SU-DHL-6 (cell line): ENCODE data around the gene PPP2R5C.

Experiments
- H2AFZ ChIP-seq: fragments of 200-600 bp; sonication (generic); 2 replicates; pipeline ENCODE4 v1.6.1; 2014; ENCODE audit warnings: low read depth, mild to moderate bottlenecking, moderate library complexity, mixed read lengths, antibody characterized with exemption, low read length; ENCODE audit not compliant: severe bottlenecking
- H3F3A ChIP-seq: fragments of 200-600 bp; shearing (Covaris generic); 2 replicates; pipeline ENCODE4 v1.6.0; 2016; ENCODE audit warnings: antibody characterized with exemption, mild to moderate bottlenecking; ENCODE audit not compliant: insufficient read depth
- H3K27ac ChIP-seq: fragments of 200-600 bp; sonication (generic); 2 replicates; pipeline ENCODE4 v1.5.1; 2016; ENCODE audit warnings: low read depth, mild to moderate bottlenecking, low read length, moderate library complexity, mixed read lengths
- H3K27me3 ChIP-seq: fragments of 200-600 bp; sonication (generic), shearing (Covaris generic); 2 replicates; pipeline ENCODE4 v1.6.0; 2014; ENCODE audit warnings: mild to moderate bottlenecking, low read length
- H3K36me3 ChIP-seq: fragments of 200-600 bp; sonication (generic); 2 replicates; pipeline ENCODE4 v1.6.1; 2014; ENCODE audit warnings: mild to moderate bottlenecking, low read length, mixed read lengths
- H3K4me2 ChIP-seq: fragments of 300-600, 200-600 bp; shearing (Covaris generic), sonication (generic); 2 replicates; pipeline ENCODE4 v1.6.0; 2014; ENCODE audit warnings: low read length, low read depth, mild to moderate bottlenecking; ENCODE audit not compliant: poor library complexity, severe bottlenecking
- H3K4me3 ChIP-seq: fragments of 200-600 bp; sonication (generic); 2 replicates; pipeline ENCODE4 v1.5.1; 2014; ENCODE audit warnings: antibody characterized with exemption, low read length, mild to moderate bottlenecking, mixed read lengths; ENCODE audit not compliant: insufficient read depth, poor library complexity, severe bottlenecking
- H3K79me2 ChIP-seq: fragments of 200-600 bp; sonication (generic); 2 replicates; pipeline ENCODE4 v1.6.1; 2014; ENCODE audit warnings: mild to moderate bottlenecking, low read length, moderate library complexity; ENCODE audit not compliant: insufficient read depth
- H3K9ac ChIP-seq: fragments of 200-600 bp; sonication (generic); 2 replicates; pipeline ENCODE4 v1.7.0; 2014; ENCODE audit warnings: mild to moderate bottlenecking, low read length
- H3K9me2 ChIP-seq: fragments of 200-600 bp; sonication (generic); replicated peaks from 2 replicates; pipeline ENCODE4 v1.6.1; 2014; ENCODE audit warnings: low read length; ENCODE audit not compliant: insufficient read depth
- H3K9me3 ChIP-seq: fragments of 200-600 bp; sonication (generic); 2 replicates; pipeline ENCODE4 v1.6.1; 2014; ENCODE audit warnings: low read length, mixed read lengths; ENCODE audit not compliant: insufficient read depth
- H4K20me1 ChIP-seq: fragments of 200-600 bp; sonication (generic); 2 replicates; pipeline ENCODE4 v1.6.1; 2014; ENCODE audit warnings: low read depth, mild to moderate bottlenecking, antibody characterized with exemption, low read length, moderate library complexity, mixed read lengths
- EZH2phosphoT487 ChIP-seq: fragments of 200-600 bp; sonication (generic), shearing (Covaris generic); conservative IDR thresholded peaks from 2 replicates; pipeline ENCODE4 v1.6.1; 2018; ENCODE audit warnings: mild to moderate bottlenecking, antibody characterized with exemption, low read length, moderate library complexity, mixed read lengths
- TF ChIP-seq, protein P1 (sequence below): fragments of 200-600 bp; sonication (generic); IDR thresholded peaks from one replicate; pipeline ENCODE4 v1.5.1; 2017; ENCODE audit warnings: antibody characterized with exemption, mild to moderate bottlenecking, low read length, moderate library complexity; ENCODE audit not compliant: insufficient read depth, poor library complexity, severe bottlenecking

PPP2R5C gene

DNA sequence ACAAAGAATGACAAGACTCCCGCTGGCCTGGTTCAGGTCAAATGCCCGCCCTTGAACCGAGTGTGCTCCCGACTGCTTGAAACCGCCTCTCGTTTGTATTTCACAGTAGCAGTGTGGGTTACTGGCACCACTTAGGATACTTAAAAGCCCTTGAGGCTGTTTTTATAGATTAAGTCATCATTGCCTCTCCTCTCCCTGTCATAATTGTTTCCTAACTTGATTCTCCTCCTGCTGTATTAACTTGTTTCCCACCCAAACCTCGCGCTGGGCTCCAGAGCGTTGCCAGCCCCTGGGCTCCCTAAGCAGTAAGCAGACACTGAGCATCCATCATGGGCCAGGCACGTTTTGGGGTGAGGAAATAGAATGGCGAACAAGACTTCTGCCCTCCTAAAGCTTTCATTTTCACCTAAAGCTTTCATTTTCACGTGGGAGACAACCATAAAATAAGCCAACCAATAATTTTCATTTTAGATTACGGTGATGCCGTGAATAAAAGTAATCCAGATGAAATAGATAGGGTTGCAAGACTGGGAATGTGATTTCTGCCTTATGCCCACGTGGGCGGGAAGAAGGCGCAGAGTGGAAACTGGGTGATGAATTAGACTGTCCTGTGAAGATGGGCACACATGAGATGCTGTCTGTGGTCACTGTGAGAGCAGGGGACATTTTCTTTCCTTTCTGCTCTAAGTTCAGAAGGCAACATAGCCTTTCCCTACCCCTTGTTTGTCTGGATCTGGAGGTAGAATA lies 97.5 kb downstream of the PPP2R5C start:
- no peak overlapping the region for H3K4me3 ChIP-seq
- no peaks in the 10 kb centered on the region for H3K9me3 ChIP-seq
- peaks cover 12% of the 10 kb centered on the region; the same call in 1 of the 2 replicates for H3F3A ChIP-seq
- no peak overlapping the region for H3K9ac ChIP-seq
- H3K9me2 ChIP-seq = no peaks in the 10 kb centered on the region
- H3K4me2 ChIP-seq = no peak overlapping the region
- peaks cover 23% of the 10 kb centered on the region for H3K36me3 ChIP-seq
- H2AFZ ChIP-seq = no peak overlapping the region
- peaks cover 13% of the 10 kb centered on the region; the same call in 1 of the 2 replicates for H4K20me1 ChIP-seq
- TF ChIP-seq EZH2phosphoT487 = no peak
- TF ChIP-seq, protein P1, sequence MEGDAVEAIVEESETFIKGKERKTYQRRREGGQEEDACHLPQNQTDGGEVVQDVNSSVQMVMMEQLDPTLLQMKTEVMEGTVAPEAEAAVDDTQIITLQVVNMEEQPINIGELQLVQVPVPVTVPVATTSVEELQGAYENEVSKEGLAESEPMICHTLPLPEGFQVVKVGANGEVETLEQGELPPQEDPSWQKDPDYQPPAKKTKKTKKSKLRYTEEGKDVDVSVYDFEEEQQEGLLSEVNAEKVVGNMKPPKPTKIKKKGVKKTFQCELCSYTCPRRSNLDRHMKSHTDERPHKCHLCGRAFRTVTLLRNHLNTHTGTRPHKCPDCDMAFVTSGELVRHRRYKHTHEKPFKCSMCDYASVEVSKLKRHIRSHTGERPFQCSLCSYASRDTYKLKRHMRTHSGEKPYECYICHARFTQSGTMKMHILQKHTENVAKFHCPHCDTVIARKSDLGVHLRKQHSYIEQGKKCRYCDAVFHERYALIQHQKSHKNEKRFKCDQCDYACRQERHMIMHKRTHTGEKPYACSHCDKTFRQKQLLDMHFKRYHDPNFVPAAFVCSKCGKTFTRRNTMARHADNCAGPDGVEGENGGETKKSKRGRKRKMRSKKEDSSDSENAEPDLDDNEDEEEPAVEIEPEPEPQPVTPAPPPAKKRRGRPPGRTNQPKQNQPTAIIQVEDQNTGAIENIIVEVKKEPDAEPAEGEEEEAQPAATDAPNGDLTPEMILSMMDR = no peak
- peaks cover 94% of the 10 kb centered on the region for H3K79me2 ChIP-seq
- no peaks in the 10 kb centered on the region for H3K27me3 ChIP-seq
- no peak overlapping the region for H3K27ac ChIP-seq

DNA sequence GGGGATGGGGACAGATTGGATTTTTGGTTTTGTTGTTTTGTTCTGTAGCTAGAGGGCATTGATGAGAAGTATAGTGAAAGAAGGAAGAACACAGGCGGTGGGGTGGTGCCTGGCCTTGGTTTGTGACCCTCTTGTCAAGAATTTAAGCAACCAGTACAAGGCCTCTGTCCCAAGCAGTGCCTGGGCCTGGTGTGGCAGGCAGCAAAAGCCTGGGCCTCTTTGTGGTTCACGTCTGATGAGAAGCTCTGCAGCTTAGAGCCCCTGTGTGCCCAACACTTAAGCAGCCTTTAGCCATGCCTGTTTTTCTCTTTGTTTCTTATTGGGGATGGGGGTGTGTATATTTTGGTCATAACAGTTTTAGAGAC lies 98.0 kb downstream of the PPP2R5C start:
- TF ChIP-seq EZH2phosphoT487 = no peak
- TF ChIP-seq, protein P1 = no peak
- Histone ChIP-seq H3K4me2 (no peak overlapping the region), H4K20me1 (peaks cover 13% of the 10 kb centered on the region; the same call in 1 of the 2 replicates), H3K9me2 (no peaks in the 10 kb centered on the region), H3K27ac (no peak overlapping the region), H3F3A (peaks cover 12% of the 10 kb centered on the region; the same call in 1 of the 2 replicates), H3K9me3 (no peaks in the 10 kb centered on the region), H3K9ac (no peak overlapping the region), H2AFZ (no peak overlapping the region), H3K27me3 (no peaks in the 10 kb centered on the region), H3K36me3 (peaks cover 26% of the 10 kb centered on the region), H3K79me2 (peaks cover 94% of the 10 kb centered on the region), H3K4me3 (no peak overlapping the region)

DNA sequence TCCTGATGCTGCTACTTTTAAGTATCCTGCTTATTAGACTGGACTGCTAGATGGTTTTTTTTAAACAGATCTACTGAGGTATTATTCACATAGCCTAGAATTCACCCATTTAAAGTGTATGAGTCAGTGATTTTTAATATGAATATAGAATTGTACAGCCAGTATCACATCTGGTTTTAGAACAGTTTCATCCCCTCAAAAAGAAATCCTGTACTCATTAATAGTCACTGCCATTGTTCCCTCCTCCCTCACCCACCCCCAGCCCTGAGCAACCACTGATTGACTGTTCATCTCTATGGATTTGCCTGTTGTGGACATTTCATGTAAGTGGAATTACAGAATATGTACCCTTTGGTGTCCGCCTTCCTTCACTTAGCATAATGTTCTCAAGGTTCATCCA lies 98.4 kb downstream of the PPP2R5C start:
- Histone ChIP-seq H3K27me3 (no peaks in the 10 kb centered on the region), H3F3A (peaks cover 12% of the 10 kb centered on the region; the same call in 1 of the 2 replicates), H3K9ac (no peak overlapping the region), H3K4me3 (no peak overlapping the region), H2AFZ (no peak overlapping the region), H3K9me3 (no peaks in the 10 kb centered on the region), H3K4me2 (no peak overlapping the region), H4K20me1 (peaks cover 13% of the 10 kb centered on the region; the same call in 1 of the 2 replicates), H3K79me2 (peaks cover 93% of the 10 kb centered on the region), H3K36me3 (peaks cover 26% of the 10 kb centered on the region), H3K9me2 (no peaks in the 10 kb centered on the region), H3K27ac (no peak overlapping the region)
- TF ChIP-seq, protein P1 = no peak
- no peak for TF ChIP-seq EZH2phosphoT487
